ENCODE results near the gene GPR137B.

The GPR137B gene

GRCh38 chr1:236257216-236257615, 114.9 kb downstream of the GPR137B start:
- TF ChIP-seq CTCF (IDR thresholded peaks at IDR 0.05): no peak

- no peak for TF ChIP-seq CTCF (IDR thresholded peaks at IDR 0.05)
Measured at GRCh38 chr1:236258114-236258622, 115.8 kb downstream of the GPR137B start.

Data from LNCAP (cell line).